AG04450 (cell line): ENCODE results near the gene SCFD2. TPM values are rescaled to one million over a fixed set of nuclear protein-coding genes. Genes with fewer than 3 reads are reported as not detected.

Experiments
- CTCF ChIA-PET: fragments of 300-600, 350-600 bp; formaldehyde crosslinking; extraction: SDS; loops from one replicate; lab custom pipeline; 2022; ENCODE audit warnings: antibody characterized with exemption, inconsistent platforms; lab: Charles Lee
- POLR2A ChIA-PET: fragments of 350-600 bp; formaldehyde crosslinking; extraction: SDS; loops from one replicate; lab custom pipeline; 2021; ENCODE audit warnings: antibody characterized with exemption, inconsistent platforms; lab: Yijun Ruan, JAX
- DNase-seq: peaks from one replicate; pipeline ENCODE4 v3.0.0-alpha.2; 2011; ENCODE audit warnings: low read depth, low spot score
- H3K27ac ChIP-seq: one replicate; pipeline ENCODE4 v1.5.1; 2012; ENCODE audit warnings: low read depth, low read length, control low read depth
- H3K27me3 ChIP-seq: one replicate; pipeline ENCODE4 v1.6.0; 2012; ENCODE audit warnings: low read length; ENCODE audit not compliant: control insufficient read depth, insufficient read depth
- H3K4me3 ChIP-seq: 2 replicates; pipeline ENCODE4 v1.5.1; 2011; ENCODE audit warnings: mild to moderate bottlenecking, low read depth, low read length, control low read depth
- H3K9me3 ChIP-seq: 2 replicates; pipeline ENCODE4 v1.5.1; 2012; ENCODE audit warnings: low read length; ENCODE audit not compliant: control insufficient read depth, insufficient read depth
- polyA plus RNA-seq: library from polyadenylated mRNA; depleted of rRNA; stranded (reverse); fragments of >200 nt; gene quantifications from 2 replicates; pipeline ENCODE4 v1.2.3, GENCODE V29; 2011
- TF ChIP-seq, protein P1 (sequence below): IDR thresholded peaks from 2 replicates; pipeline ENCODE4 v1.5.1; 2011; ENCODE audit warnings: low read depth, low read length, control low read depth, inconsistent platforms

Gene SCFD2
- polyA plus RNA-seq, 1 experiment: 16.4 TPM

DNA sequence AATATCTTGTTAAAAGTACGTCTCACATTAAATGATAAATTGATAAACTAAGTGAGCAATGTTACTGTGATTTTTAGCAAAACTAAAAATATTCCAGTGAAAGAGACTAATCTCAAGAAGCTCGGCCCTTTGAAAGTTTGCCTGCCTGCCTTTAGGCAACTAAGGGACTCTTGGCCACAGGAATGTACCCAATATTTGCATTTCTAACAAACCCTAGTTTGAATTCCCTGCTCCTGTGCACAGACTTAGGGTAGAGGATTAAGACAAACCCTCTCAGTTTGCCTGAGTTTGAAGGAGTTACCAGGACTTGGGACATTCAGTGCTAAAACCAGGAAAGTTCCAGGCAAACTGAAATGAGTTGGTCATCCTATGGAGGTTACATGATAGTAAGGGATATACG is 157.1 kb downstream of the SCFD2 start:
- H3K27me3 ChIP-seq: no peaks in the 10 kb centered on the region
- no peak for DNase-seq
- no peak overlapping the region for H3K27ac ChIP-seq
- no peaks in the 10 kb centered on the region for H3K9me3 ChIP-seq
- CTCF ChIA-PET: interaction anchor here (0.9 kb wide), 1 partner anchor 11 kb away, joined by 4 read pairs; no protein-coding TSS in a partner anchor
- H3K4me3 ChIP-seq: no peak overlapping the region
- POLR2A ChIA-PET: no interaction called here
- TF ChIP-seq, protein P1, sequence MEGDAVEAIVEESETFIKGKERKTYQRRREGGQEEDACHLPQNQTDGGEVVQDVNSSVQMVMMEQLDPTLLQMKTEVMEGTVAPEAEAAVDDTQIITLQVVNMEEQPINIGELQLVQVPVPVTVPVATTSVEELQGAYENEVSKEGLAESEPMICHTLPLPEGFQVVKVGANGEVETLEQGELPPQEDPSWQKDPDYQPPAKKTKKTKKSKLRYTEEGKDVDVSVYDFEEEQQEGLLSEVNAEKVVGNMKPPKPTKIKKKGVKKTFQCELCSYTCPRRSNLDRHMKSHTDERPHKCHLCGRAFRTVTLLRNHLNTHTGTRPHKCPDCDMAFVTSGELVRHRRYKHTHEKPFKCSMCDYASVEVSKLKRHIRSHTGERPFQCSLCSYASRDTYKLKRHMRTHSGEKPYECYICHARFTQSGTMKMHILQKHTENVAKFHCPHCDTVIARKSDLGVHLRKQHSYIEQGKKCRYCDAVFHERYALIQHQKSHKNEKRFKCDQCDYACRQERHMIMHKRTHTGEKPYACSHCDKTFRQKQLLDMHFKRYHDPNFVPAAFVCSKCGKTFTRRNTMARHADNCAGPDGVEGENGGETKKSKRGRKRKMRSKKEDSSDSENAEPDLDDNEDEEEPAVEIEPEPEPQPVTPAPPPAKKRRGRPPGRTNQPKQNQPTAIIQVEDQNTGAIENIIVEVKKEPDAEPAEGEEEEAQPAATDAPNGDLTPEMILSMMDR: no peak

DNA sequence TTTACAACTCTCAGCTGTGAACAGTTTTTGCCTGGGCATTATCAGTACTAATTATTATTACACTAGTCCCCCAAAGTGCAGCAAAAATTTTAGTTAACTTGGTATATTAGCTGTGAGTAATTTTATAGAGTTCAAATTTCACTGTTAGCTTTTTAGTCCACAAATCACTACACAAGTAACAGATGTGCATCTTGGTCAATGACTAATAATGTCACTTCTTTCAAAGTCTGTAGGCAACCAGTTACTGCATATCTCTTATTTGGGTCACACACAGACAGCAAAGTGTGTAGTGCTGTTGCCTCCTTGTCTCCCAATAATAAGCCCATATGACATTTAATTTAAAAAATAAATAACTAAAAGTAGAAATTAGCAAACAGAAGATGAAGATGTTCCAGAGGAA is 159.9 kb downstream of the SCFD2 start:
- POLR2A ChIA-PET: no interaction called here
- Histone ChIP-seq H3K4me3 (no peak overlapping the region), H3K27me3 (no peaks in the 10 kb centered on the region), H3K27ac (no peak overlapping the region), H3K9me3 (no peaks in the 10 kb centered on the region)
- DNase-seq: no peak
- CTCF ChIA-PET: interaction anchor here (1.0 kb wide), 1 partner anchor 74 kb away, joined by 3 read pairs; no protein-coding TSS in a partner anchor
- TF ChIP-seq, protein P1: no peak

DNA sequence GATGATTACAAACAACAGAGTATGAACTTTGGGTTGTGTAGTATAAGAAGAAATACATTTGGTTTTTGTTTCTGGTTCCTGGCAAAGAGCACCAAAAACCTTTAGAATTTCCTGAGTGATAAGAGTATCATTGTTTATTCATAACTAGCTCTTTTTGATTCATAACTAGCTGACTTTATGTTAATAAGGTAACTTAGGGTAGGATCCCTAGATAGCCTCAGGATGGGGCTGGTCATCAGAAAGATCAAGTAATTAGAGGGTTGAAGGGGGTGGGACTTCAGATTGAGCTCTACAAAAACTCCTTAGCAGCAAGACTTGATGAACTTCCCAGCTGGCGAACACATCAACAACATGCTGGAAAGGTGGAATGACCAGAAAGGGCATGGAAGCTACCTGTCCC is 166.5 kb downstream of the SCFD2 start:
- no peak overlapping the region for H3K27ac ChIP-seq
- TF ChIP-seq, protein P1: no peak
- H3K9me3 ChIP-seq: no peaks in the 10 kb centered on the region
- ChIA-PET CTCF (interaction anchor here (1.0 to 1.7 kb wide), 3 partner anchors 184 to 1033 kb away, joined by 3 to 8 read pairs (median 4); no protein-coding TSS in a partner anchor), POLR2A (no interaction called here)
- no peak for DNase-seq
- no peak overlapping the region for H3K4me3 ChIP-seq
- no peaks in the 10 kb centered on the region for H3K27me3 ChIP-seq

DNA sequence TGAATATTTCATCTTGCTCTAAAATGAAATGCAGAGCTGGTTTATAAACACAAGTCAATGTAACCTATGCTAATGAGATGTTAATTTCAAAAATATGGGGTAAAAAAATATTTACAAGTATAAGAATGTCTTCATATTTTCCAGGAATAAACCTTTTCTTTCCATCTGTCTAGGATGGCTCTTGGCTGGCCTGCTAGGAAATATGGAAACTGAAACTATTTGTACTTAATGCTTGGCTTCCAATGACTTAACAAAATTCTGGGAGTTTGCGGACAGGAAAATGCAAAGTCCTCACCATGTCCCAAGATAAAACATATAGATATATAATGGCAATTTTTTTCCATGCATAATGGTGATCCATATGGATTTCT is 168.1 kb downstream of the SCFD2 start:
- H3K27me3 ChIP-seq: no peaks in the 10 kb centered on the region
- no peaks in the 10 kb centered on the region for H3K9me3 ChIP-seq
- H3K27ac ChIP-seq: no peak overlapping the region
- CTCF ChIA-PET: interaction anchor here (0.6 to 1.2 kb wide), 22 partner anchors 9 to 1036 kb away, joined by 3 to 12 read pairs (median 4); no protein-coding TSS in a partner anchor
- no peak for DNase-seq
- H3K4me3 ChIP-seq: no peak overlapping the region
- TF ChIP-seq, protein P1: no peak
- POLR2A ChIA-PET: no interaction called here

DNA sequence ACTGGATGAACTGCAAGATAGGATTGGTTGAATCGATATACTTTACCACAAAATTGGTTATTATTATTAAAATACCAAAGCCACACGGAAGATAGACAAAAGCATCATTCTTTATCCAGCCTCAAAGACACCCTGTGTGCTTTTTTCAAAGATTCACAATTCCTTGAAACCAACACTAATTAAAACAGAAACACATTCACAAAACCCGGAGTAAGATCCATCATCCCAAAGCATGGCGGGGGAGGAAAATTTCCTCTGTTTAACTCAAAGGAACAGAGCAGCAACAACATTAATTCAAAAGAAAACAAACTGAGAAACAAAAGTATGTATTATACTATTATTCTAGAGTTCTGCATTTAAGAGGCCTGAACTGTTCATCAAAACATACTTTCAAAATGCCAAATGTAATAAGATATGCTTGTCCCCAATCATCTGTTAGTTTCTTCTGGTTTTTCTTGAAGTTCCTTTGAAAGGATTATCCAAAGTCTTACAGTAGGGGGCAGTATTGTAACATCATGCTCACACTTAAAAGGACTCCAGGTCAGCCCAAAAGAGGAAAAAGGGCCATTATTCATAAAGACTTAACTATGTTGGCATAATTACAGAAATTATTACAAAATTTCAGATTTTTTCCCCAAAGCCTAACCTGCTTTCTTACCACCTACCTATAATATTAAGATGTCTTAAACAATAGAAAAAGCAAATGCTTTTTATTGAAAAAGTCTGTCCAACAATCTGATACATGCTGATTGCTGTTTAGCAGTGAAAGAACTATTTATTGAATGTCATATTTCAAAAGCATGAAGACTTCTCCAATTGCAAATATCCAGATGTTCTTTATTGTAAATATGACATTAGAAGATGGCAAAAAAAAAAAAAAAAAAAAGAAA is 168.7 kb downstream of the SCFD2 start:
- Histone ChIP-seq H3K9me3 (no peaks in the 10 kb centered on the region), H3K27me3 (no peaks in the 10 kb centered on the region), H3K27ac (no peak overlapping the region), H3K4me3 (peak overlapping the region; percentile 8; the same call in 1 of the 2 replicates)
- ChIA-PET CTCF (interaction anchor here (0.6 to 1.8 kb wide), 22 partner anchors 8 to 1037 kb away, joined by 3 to 9 read pairs (median 4); no protein-coding TSS in a partner anchor), POLR2A (no interaction called here)
- TF ChIP-seq, protein P1: peak; percentile 75
- peak; percentile 64 for DNase-seq
